ENCODE data around the gene RANGAP1.

RANGAP1 gene, protein sequence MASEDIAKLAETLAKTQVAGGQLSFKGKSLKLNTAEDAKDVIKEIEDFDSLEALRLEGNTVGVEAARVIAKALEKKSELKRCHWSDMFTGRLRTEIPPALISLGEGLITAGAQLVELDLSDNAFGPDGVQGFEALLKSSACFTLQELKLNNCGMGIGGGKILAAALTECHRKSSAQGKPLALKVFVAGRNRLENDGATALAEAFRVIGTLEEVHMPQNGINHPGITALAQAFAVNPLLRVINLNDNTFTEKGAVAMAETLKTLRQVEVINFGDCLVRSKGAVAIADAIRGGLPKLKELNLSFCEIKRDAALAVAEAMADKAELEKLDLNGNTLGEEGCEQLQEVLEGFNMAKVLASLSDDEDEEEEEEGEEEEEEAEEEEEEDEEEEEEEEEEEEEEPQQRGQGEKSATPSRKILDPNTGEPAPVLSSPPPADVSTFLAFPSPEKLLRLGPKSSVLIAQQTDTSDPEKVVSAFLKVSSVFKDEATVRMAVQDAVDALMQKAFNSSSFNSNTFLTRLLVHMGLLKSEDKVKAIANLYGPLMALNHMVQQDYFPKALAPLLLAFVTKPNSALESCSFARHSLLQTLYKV

DNA sequence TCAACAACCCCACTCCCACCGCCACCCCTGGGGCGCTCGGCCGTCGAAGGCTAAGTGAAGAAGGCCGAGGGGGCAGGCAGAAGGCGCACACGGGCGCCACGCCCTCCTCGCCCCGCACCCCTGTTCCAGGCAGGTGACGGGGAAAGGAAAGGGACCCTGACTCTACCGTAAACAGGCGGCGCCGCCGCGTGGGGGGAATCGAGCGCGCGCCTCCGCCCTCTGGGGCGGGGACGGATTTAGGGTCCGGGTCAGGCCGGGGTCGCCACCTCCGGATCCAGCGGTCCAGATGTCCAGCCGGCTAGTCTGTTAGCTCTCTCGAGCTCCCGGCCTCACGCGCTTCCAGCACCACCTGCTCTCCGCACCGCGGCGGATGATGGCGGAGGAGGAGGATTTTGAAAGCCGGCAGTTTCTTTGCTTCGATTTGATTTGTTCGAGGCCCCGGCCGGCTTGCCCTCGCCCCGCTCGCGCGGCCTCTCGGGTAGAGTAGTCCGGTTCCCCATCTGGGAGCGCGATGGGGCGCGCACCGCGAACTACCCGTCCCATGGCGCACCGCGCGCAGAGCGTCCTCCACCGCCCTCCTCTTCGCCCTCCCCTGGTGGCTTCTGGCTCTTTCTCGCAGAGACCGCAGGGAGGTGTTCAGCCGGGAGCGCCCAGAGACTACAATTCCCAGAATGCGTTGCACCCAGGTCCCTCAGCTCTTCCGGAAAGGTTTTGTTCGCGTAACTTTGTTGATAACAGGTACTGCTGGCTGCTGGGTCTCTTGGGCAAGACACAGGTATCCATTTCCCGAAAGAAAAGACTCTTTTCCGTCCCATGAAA is at the start of gene RANGAP1:
Gene RANGAP1, minus strand, starts transcription at position 368 of the 819 bp plus-strand sequence. CDS start 5,143 bp downstream, outside the sequence.
- peak; percentile 98 for DNase-seq

DNA sequence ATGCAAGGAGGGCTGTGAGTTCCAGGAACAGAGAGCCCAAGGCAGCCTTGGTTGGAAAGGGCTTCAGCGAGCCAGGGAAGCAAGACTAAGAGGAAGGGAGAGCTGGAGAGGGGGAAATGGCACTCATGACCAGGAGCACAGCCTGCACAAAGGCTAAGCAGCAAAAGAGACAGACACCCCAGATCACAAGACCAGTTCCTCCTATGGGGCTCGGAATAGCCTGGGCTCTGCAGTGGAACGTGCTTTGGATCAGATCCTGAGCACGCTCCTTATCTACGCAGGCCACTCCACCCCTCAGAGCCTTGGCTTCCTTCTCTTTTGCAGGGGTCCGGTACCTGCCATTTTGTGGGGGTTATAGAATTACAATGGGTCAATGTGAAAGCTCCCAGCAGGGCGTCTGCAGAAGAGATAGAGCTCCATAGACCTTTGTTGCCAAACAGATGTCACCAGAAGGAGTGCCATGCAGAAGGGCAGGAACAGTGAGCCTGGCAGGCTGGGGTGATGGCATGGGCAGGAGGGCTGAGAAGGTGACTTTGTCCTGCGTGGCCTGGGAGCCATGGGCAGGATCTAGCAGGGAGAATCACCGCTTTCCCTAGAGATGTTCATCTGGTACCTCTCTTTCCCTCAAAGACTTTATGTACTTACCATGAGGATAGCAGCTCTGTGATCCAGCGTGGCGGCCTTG is 49.1 kb upstream of the RANGAP1 start:
- DNase-seq = no peak

DNA sequence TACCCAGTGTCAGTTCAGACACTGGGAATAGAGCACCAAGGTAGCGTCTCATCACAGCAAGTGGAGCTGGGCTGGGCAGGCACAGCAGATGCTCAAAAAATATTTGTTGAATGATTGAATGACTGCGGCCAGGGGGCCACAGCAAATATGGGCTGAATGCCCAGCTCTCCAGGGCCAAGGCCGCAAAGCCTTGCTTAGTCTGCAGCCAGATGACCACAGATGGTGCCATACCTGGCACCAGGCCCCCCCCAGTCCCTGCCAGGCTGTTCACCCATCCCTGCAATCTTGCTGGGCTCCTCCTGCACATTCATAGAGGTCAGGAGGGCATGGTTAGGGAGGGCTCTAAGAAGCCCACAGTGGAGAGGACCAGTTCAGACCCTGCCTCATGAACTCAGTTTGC is 48.2 kb upstream of the RANGAP1 start:
- DNase-seq = no peak

DNA sequence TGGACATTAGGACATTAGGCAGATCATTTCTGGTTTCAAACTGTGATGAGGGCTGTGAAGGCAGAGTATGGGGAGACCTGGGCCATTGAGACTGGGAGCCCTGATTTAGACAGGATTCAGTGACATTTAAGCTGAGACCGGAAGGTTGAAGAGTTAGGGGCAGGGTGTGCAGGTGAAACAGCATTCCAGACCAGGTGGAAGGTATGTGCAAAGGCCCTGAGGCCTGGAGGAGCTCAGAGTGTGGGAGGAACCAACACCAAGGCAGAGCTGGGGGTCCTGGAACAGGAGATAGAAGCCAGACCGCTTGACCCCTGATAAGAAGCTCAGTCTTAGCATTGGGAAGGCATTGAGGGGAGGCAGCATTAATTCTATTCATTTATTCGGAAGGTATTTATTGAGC is 47.8 kb upstream of the RANGAP1 start:
- DNase-seq = no peak

DNA sequence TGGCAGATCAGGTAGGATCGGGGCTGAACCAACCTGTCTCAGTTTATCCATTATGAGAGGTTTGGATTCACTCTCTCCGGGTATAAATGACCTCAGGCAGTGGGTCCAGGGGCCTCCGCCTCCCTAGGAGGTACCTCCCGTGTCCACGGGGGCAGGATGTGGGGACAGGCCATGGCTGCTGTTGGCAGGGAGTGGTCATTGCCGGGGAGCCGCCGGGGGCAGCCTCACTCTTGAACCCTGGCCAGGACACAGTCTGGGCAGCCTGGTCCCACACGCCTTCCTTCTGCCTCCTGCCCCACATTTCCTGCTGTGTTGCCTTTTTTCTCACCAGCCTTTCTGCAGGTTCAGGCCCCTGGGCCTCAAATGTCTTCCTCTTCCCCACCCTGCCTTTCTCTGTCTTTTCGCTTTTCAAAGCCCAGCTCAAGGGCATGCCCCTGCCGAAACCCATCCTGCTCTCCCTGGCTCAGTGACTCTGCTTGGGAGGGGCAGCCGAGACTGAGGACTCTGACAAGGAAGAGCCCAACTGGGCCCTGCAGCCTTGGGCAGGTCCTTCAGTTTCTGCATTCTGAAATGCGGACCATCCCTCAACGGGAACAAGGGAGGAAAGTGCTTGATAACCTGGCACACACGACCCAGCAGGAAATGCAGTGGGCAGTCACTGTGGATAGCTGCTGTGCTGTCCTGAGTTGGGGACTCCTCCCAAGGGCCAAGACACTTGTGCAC is 46.4 kb upstream of the RANGAP1 start:
- no peak for DNase-seq

DNA sequence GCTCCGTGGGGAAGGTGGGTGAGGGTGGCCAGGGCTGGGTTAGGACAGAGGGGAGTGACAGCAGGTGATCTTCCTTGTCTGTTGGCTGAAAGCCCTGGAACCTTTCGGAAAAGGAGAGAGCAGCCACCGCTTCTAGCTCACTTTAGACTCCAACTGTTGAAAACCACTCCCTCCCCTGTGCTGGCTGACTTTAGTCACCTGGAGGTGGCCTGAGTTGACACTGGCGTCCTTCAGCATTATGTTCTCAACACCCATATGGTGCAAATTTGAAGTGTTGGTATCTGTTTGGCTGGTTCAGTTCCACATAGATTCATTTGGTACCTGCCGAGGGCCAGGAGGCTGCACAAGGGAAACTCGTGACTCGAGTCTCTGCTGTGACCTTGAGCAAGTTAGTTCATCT is 44.2 kb upstream of the RANGAP1 start:
- DNase-seq = no peak

DNA sequence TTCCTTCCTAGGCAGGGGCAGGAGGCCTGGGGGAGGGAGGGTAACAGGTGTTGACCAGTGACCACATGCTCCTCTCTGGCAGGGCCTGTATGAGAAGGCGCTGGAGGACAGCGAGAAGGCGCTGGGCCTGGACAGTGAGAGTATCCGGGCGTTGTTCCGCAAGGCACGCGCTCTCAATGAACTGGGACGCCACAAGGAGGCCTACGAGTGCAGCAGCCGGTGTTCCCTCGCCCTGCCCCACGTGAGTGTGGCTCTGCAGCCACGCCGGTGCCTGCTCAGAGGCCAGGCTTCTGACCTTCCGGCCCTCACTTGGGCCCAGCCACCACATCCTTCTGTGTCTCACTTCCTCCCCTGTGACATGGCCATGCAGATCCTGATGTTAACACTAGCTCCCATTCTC is 41.1 kb upstream of the RANGAP1 start:
- DNase-seq = no peak

DNA sequence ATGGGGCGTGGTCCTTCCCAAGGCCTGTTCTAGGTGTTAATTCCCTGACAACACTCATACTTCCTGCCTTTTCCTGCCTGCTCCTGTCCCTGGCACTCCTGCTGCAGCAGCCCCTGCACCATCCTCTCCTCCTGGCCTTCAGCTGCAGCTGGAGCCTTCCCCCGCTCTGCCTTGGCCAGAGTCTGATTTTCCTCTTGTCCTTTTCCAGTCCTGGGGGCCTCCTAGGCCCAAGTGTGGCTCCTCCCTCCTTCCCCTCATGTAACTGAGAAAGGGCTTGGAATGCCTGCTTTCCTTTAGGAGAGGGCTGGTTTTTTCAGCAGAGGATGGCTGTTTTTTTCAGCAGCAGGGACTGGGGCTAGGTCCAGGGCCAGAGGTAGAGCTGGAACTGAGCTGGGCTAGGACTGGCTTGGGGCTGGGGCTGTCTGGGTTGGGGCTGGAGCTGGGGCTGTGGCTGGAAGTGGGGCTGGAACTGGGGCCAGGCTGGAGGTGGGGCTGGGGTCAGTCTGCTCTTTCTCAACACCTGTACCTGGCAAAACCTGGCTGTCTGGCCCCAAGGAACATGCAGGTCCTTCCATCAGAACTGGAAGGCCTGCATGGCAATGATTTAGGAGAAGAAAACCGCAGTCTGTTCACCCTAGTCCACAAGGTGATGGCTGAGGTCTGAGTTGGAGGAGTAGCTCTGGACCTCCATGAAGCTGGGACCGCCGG is 39.0 kb upstream of the RANGAP1 start:
- no peak for DNase-seq

DNA sequence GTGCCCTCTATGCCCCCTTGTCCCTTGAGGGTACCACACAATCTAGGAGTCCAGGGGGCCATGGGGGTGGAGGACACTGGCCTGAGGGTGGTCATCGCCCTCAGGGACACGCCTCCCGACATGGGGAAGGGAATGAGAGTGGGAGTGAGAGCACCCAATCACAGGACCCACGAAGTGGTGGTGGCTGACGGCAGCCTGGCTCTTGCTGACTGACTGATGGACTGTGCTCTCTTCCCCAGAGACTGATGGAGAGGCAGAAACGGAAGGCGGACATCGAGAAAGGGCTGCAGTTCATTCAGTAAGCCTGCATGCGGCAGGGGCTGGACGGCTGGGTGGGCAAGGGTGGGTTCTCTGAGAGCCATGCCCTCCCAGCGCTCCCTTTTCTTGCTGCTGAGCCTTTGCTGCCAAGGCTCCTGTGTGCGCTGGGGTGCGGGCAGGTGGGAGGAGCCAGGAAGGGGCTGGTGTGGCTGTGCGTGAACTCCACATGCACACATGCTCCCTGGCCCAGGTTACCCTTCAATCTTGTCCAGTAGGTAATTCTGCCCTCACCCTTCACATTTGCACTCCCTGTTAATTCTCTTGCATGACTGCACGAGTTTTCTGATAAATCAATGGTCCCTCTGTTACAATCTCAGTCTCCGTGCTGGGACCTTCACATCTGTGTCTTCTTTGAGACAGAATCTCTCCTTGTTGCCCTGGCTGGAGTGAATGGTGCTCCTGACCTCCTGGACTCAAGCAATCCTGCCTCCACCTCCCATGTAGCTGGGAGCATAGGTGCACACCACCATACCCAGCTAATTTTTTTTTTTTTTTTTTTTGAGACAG is 34.6 kb upstream of the RANGAP1 start:
- DNase-seq = no peak

DNA sequence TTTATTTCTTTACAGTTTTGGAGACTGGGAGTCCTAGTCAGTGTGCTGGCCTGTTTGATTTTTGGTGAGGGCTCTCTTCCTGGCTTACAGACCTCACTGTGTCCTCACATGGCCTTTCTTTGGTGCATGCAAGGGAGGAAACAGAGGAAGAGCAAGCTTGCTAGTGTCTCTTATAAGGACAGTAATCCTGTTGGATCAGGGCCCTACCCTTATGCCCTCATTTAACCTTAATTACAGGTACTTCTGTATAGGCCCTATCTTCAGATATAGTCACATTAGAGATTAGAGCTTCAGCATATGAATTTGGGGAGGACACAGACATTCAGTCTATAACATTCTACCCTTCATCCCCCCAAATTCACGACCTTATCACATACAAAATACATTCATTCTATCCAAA is 29.6 kb upstream of the RANGAP1 start:
- no peak for DNase-seq

DNA sequence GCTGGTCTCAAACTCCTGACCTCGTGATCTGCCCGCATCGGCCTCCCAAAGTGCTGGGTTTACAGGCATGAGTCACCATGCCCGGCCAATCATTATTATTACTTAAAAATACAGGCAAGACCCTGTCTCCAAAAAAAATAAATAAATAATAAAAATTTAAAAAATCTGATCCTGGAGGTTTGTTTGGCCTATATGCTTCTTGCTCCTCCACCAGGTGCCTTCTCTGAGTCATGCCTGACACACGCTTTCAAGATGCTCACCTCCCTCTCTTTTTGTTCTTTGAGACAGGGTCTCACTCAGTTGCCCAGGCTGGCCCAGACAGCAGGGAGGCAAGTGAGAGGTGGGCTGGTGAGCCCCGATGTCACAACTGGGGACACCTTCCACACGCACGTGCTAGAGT is 28.8 kb upstream of the RANGAP1 start:
- DNase-seq = no peak

DNA sequence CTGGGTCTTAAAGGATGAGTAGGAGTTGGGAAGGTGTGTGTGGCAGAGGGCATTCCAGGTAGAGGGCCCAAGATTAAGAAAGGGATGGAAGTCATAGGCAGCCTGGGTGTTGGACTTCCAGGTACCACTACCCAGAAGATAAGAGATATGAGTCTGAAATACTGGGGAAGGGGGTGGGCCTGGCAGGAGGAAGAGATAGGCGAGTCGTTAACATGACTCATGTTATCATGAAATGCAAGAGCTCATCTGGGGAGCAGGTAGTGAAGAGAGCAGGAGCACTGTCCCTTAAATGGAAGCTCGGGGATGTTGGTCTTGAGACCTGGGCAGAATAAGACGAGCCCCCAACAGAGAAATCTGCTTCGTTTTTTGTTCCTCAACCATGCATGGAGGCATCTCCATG is 25.5 kb upstream of the RANGAP1 start:
- no peak for DNase-seq

DNA sequence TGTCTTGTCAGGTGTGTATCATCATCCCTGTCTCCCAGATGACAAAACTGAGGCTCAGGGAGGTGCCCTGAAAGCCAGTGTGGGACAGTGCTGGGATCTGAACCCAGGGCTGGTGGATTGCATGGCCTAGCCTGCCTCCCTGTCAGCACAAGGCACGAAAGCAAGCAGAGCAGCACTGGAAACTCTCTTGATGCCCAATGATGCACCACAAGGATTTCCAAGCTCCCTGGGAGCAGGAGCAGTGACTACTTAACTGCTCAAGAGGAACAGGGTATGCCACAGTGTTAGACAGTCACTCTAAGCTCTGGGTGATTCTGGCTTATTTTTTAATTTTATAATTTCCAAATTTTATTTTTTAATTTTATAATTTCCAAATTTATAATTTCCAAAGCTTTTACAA is 24.3 kb upstream of the RANGAP1 start:
- DNase-seq = no peak

DNA sequence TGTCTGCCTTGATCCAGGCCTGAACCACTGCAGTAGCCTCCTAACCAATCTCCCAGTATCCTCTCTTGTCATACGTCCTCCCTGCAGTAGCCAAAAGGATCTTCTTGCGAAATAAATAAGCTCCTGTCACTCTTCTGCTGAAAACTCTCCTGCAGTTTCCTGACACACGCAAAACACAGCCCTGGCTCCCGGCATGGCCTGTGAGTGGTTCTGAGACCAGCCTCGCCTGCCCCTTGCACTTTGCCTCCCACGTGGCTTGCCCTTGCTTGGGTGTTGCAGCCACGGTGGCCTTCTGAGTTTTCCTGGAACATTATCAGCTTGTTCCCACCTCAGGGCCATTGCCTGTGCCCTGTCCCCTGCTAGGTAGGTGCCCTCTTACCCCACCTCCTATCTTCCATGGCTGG is 22.6 kb upstream of the RANGAP1 start:
- no peak for DNase-seq

DNA sequence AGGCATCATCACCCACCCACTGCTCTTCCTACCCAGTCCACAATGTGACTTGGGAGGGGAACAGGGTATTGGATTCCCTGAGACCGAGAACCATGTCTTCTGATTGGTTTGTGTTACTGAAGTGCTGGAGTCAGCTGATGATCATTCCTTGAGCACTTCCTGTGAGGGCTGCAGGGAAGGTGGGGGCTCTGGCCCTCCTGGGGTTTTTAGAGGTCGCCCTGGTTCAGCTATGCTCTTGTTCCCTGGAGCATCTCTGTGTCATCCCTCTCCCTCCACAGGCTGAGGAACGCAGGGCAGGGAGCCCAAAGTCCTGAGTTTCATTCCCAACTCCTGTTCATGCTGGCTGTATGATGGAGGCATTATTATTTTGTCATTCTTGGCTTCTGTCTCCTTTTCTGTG is 22.1 kb upstream of the RANGAP1 start:
- no peak for DNase-seq

DNA sequence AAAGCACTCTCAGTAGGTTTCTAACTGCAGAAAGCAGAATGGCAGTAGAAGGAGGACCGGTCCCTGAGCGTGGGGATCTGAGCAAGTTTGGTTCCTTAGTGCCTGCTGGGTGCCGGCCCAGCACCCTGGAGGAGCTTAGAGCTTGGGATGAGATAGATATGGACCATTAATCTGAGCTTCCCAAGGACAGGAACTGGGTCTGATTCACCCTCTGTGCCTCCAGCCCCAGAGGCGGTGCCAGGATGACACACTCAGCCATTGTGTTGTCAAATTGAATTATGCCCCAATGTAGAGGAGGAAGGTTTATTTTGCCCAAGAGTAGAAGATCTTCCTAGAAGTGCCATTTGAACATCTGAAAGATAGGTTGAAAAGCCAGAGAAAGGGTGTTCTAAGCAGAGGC is 19.7 kb upstream of the RANGAP1 start:
- DNase-seq = no peak

DNA sequence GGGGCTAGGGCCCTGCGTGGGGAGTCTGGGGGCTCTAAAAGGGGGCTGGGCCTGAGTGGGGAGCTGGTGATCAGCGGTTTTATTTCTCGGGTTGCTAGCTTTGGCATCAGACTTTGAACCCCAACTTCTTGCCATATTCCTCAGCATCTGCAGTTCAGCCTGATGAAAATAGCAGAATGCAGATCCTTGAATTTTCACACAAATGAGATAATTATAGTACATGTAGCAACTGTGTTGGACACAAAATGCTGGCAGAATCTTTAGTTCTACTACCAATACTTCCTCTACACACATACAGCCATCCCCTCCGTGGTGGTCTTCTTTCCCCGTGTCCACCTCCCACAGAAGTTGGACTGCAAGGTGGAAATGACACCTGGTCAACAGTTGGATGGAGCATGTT is 16.8 kb upstream of the RANGAP1 start:
- DNase-seq = no peak

DNA sequence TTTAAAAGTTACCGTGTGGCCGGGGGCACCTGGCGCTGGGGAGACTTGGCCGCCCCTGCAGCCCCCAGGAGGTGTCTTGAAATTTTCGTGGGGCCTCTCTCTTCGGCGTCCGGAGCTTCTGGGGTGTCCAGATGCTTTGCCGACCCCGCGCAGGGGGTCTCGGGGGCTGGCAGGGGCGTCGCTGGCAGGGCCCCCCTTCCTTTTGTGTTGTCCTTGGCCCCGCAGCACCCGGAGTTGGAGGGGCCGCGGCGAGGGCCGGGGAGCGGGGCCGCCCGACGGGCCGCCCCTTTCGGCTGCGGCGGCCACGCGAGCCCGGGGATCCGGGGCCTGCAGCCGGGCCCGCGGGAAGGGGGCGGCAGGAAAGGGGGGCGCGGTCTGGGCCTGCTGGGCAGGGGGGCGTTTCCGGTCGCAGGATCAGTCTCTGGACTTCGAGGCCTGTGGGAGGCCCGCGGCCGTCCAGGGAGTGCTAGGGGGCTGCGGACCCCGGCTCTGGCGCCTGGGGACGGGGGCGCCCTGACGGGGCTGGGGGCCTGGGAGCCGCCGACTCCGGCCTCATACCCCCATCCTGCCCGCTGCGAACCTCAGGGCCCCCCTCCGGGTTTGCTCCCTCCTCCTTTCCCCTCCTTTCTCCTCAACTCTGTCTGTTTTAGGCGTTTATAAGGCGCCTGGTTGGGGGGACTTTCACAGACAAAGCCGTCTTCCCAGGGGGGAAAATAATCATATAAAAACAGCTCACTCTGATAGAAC is 16.2 kb upstream of the RANGAP1 start:
- peak in 1 of 2 donors; percentile 13 for DNase-seq

DNA sequence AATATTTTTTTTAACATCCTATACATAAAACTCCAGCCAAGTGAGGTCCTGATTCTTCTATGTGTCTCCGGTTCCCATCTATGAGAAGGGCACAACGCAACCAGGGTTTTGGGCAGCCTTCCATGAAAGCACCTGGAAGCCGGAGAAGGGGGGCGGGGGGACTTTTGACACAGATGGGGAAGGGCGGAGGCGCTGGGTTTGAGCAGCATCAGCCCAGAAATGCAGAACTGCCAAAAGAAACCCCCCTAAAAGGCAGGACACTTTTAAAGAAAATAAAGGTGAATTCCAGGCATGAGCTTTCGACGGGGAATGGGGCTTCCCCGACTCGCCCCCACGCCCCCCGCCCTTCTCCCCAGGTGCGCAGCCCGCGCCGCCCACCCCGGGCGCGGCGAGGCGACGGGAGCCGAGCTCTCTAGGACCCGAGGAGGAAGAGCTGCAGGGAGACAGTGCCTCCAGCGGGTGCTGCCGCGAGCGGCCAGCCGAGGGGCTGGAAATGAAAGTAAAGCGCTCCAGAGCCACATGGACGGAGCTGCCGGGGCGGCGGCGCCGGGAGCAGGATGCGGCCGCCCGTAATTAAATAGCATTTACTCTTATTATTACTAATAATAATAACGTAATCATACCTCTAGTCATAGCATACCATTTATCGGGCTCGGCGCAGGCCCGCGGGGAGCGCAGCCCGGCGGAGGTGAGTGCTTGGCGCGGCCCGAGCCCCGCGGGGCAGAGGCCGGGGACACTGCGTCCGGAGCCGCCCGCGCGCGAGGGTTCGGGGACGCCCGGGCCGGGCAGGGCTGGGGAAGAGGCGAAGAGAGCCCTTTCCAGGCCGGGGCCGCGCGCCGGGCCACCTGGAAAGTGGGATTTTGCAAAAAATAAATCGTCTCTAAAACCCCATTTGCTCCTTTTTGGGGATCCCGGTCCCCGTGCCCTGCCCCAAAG is 15.4 kb upstream of the RANGAP1 start, which contains the start of gene ZC3H7B:
Gene ZC3H7B, plus strand, starts transcription at position 441 of the 936 bp plus-strand sequence. CDS start 19,136 bp downstream, outside the sequence.
- DNase-seq = peak; percentile 88 to 89

Data from CD4-positive, alpha-beta T cell treated with Interleukin-4 for 1 hour (primary cell).